B cell (primary cell): ENCODE measurements around the gene PLPPR5.

Experiments
- EZH2 ChIP-seq: IDR thresholded peaks from 2 replicates; pipeline ENCODE4 v1.6.1; 2012; ENCODE audit warnings: borderline replicate concordance, low read depth, mild to moderate bottlenecking, moderate library complexity, low read length; ENCODE audit not compliant: insufficient read depth, poor library complexity, severe bottlenecking
- TF ChIP-seq, protein P1 (sequence below): fragments of 200-600 bp; IDR thresholded peaks from one replicate; pipeline ENCODE4 v1.8.0; 2022; ENCODE audit warnings: antibody characterized with exemption, mild to moderate bottlenecking

GRCh38 chr1:99049745-99050144 is 45.1 kb upstream of the PLPPR5 start:
- TF ChIP-seq, protein P1, sequence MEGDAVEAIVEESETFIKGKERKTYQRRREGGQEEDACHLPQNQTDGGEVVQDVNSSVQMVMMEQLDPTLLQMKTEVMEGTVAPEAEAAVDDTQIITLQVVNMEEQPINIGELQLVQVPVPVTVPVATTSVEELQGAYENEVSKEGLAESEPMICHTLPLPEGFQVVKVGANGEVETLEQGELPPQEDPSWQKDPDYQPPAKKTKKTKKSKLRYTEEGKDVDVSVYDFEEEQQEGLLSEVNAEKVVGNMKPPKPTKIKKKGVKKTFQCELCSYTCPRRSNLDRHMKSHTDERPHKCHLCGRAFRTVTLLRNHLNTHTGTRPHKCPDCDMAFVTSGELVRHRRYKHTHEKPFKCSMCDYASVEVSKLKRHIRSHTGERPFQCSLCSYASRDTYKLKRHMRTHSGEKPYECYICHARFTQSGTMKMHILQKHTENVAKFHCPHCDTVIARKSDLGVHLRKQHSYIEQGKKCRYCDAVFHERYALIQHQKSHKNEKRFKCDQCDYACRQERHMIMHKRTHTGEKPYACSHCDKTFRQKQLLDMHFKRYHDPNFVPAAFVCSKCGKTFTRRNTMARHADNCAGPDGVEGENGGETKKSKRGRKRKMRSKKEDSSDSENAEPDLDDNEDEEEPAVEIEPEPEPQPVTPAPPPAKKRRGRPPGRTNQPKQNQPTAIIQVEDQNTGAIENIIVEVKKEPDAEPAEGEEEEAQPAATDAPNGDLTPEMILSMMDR = no peak
- no peak for TF ChIP-seq EZH2
